NCI-H2081 treated with DMSO at 0.1 percent for 48 hours (cell line): ENCODE results near the gene TRIM46.
A peak's percentile ranks its signal among the peaks of the same experiment; 100 is the strongest.
"Not testable (repeated sequence)": the region's sequence is repeated elsewhere in the genome, so short reads cannot be mapped to it uniquely, and the experiment has no call there.

Experiments used
- DNase-seq: peaks from one replicate; lab custom pipeline; 2025; lab: John Stamatoyannopoulos, UW

TRIM46 gene

DNA sequence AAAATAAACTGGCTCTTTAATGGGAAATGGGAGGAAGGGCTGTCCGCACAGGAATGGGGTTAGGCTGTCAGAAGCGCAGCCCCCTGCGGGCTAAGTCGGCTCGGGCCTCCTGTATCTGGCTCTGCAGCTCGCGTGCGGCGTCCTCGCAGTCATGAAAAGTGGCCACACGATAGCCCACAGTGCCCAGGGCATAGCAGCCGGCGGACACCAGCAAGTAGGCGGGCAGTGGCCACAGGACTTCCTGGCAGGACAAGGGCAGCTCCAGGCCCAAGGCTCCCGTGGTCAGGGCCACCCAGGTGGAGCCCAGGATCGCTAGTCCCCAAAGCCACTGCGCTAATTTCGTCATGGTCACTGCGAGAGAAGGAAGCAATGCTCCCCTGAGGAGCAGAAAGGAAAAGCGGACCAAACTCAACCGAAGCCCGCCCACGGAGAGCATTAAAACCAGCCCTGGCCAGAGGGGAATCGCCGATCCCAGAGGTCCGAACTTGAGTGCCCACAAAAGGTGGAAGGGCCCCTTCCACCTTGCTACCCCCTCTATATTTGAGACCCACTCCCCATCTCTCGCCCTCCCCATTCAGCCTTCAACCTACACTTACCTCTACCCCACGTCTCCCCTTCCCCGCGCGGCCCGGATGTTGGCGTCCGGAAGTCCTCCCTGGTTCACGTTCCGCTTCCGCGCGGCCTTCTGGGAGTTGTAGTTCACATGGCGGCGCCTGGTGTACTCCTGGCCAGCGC lies 33.6 kb upstream of the TRIM46 start, which contains the start of gene DPM3:
TSS of gene DPM3 (minus strand) at position 637 of the 735 bp plus-strand sequence. CDS start at position 346, 291 bp downstream.
- DNase-seq = peak; percentile 48

DNA sequence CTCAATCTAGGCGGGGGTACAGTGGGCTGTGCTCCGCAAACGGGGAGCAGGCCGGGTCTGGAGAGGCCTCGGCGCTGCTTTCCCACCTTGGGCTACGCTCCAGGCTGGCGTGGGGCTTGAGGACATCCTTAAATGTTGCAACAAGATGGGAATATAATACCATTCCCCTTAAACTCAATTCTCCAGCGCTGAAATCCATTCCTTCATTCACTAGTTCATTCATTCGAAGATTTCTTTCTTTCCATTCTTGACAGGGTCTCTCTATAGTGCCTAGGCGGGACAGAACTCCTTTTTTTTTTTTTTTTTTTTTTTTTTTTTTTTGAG lies 33.1 kb upstream of the TRIM46 start:
- no peak for DNase-seq

DNA sequence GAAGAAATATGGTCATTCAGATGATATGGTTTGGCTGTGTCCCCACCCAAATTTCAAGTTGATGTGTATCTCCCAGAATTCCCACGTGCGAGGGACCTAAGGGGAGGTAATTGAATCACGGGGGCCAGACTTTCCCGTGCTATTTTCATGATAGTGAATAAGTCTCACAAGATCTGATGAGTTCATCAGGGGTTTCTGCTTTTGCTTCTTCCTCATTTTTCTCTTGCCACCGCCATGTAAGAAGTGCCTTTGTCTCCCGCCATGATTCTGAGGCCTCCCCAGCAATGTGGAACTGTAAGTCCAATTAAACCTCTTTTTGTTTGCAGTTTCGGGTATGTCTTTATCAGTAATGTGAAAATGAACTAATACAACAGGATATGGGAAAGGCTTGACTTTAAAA lies 31.9 kb upstream of the TRIM46 start:
- DNase-seq = no peak

- DNase-seq = no peak
These were observed 28.2 kb upstream of the TRIM46 start for GRCh38 chr1:155145491-155145890.

- not testable (repeated sequence) for DNase-seq
These were observed 17.5 kb upstream of the TRIM46 start for GRCh38 chr1:155155996-155156643.

DNA sequence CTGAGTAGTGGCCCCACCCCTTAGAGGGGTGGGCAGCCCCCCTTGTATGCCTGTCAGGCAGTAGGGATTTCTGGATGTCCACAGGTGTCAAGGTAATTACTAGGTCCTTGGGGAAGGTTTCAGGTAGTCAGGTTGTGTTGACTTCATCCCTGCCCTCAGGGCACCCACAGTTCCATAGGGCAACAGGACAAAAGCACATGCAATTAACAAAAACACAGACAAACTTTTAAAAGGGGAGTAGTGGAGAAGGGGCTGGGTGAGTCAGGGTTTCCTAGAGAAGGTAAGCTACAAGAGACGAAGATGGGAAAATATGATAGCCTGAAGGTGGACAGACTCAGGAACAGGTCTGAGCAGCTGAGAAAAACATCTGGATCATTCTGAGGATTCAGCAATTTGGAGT lies 14.7 kb upstream of the TRIM46 start:
- no peak for DNase-seq

GRCh38 chr1:155160128-155160527 lies 13.5 kb upstream of the TRIM46 start:
- DNase-seq = no peak

- DNase-seq = not testable (repeated sequence)
These were observed 11.0 kb upstream of the TRIM46 start for GRCh38 chr1:155162631-155163030.

GRCh38 chr1:155163785-155164184 lies 9.9 kb upstream of the TRIM46 start:
- DNase-seq = not testable (repeated sequence)

DNA sequence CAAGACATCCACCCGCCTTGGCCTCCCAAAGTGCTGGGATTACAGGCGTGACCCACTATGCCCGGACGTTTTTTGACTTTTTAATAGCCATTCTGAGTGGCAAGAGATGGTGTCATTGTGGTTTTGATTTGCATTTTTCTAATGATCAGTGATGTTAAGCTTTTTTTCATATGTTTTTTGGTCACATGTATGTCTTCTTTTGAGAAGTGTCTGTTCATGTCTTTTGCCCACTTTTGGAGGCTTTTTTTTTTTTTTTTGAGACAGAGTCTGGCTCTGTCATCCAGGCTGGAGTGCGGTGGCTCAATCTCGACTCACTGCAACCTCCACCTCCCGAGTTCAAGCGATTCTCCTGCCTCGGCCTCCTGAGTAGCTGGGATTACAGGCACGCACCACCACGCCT lies 9.0 kb upstream of the TRIM46 start:
- not testable (repeated sequence) for DNase-seq

GRCh38 chr1:155166051-155166470 lies 7.6 kb upstream of the TRIM46 start:
- DNase-seq = no peak

DNA sequence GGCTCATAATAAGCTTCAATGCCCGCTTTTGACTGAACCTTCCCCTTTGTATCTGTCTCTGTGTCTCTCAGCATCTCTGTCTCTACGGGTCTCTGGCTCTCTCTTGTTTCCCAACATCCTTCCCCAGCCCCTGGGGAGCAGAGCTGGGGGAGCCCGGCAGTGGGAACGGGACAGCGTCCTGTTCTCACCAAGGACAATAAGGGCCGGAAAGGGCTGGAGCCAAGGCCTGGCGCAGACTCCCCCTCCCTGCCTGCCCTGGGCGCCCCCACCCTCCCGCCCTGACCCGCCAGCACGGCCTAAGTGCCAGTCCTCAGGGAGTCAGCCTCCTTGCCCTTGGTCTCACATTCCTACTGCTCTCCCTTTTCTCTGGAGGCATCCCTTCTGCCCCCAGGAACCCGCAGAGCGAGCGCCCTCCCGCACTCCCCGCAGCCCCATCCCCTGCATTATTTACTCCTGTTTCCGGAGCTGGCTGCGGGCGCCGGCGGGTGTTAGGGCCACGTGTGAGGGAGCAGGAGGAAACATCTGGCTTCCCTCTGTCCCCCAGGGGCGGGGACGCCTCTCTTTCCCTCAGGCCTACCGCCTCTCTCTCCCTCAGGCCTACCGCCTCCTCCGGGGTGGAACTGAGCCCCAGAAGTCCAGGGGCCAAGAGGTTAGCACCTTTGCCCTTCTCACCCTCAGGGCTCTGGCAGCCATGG lies 7.0 kb upstream of the TRIM46 start:
- no peak for DNase-seq

- peak; percentile 53 for DNase-seq
These were observed 6.2 kb upstream of the TRIM46 start for GRCh38 chr1:155167166-155168104.

- not testable (repeated sequence) for DNase-seq
These were observed 5.6 kb upstream of the TRIM46 start for GRCh38 chr1:155168105-155168445.

DNA sequence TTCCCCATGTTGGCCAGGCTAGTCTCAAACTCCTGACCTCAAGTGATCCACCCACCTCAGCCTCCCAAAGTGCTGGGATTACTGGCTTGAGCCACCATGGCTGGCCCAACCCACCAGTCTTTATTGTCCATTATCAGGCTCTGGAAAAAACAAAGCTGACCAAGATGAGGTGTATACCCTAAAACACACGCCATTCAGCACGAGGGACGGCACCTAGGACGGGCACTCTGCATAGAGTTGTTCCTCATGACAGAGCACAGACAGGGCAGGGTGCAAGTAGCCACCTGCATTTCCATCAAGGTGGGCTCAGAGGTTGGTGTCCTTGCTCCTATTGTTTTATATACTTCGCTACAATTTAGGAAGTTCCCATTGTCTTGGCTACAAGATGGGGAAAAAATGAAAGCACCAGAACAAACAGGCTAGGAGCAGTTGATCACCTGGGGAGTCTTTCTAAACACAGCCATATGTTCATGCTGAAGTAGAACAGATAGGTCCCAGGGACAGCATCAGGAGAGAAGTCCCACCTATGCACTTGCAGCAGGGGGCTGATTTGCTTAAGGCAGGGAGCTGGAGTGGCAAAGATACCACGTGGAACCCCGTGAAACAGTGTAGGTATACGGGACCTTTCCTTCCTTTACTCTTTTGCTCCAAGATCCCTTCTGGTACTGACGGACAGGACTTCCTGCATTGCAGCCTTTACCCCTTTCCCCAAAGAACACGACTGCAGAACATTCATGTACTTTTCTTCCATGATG lies 5.0 kb upstream of the TRIM46 start:
- DNase-seq = no peak

DNA sequence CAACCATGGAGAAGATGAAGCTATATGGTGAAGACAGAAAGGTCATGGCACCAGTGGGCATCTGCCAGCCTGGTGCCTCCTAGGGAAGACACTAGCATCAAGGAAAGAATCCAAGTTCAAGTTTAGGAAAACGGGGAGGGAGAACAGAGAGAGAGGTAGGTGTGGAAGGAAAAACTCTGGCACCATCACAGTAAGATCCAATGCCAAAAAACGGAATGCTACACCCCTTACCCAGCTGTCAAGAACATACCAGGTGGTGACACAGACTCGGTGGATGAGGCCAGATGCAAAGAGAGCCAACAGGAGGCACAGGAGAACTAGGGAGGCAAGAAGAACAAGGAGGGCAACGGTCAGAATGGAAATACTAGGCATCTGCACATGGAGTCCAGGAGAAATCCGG lies 4.1 kb upstream of the TRIM46 start:
- no peak for DNase-seq

GRCh38 chr1:155170101-155170785 lies 3.4 kb upstream of the TRIM46 start:
- DNase-seq = no peak

DNA sequence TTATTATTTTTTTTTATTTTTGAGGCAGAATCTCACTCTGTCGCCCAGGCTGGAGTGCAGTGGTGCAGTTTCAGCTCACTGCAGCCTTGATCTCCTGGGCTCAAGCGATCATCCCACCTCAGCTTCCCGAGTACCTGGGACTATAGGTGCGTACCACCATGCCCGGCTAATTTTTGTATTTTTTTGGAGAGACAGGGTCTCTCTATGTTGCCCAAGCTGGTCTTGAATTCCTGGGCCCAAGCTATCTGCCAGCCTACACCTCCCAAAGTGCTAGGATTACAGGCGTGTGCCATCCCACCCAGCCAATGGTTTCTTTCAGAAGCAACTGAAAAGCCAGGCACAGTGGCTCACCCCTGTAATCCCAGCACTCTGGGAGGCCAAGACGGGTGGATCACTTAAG lies 2.8 kb upstream of the TRIM46 start:
- no peak for DNase-seq

DNA sequence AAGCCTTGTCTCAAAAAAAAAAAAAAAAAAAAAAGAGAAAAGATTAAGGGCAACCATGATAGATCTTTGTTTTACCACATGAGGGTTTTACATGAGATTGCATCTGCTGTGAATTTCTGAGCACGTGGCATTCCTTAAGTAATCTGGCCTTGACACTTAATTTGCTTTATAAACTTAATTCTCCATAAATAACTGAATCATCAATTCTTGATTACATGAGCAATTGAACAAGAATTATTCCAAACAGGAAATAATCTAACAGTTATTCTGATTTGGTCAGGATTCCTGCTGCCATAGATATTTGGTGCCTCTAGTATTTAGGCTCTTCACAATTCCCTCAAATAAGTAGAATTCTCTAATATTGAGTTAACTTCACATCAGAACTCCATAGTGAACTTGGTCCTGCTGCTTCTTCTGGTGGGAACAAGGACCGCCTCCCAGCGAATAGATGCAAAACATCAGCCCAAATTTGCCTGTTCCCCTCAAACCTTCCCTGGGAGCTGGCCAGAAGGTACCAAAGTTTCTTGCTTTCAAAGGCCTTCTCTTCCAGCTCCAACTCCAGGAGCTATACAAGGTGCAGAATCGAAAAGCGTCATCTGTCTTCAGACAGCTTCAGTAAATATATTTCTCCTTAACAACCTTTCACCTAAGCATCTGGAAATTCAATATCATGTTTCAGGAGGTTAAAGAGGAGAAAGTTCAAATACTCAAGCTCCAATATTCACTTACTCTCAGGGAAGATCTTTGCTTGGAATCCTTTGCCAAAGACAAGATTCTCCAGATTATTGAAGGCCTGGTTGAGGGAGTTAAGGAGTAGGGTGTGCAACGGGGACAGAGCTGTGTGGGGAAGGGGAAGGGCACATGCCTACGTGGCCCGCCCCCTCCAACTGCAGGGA lies 1.6 kb upstream of the TRIM46 start:
- no peak for DNase-seq
